ENCODE data around the gene FRZB. TPM values are rescaled to one million over a fixed set of nuclear protein-coding genes. Genes with fewer than 3 reads are reported as not detected.
A peak's percentile ranks its signal among the peaks of the same experiment; 100 is the strongest.
"Not testable (repeated sequence)": the region's sequence is repeated elsewhere in the genome, so short reads cannot be mapped to it uniquely, and the experiment has no call there.

Gene FRZB
- total RNA-seq, 6 experiments from 2014 or later: 0.06 to 0.17 (median 0.09) TPM; not detected in 3

DNA sequence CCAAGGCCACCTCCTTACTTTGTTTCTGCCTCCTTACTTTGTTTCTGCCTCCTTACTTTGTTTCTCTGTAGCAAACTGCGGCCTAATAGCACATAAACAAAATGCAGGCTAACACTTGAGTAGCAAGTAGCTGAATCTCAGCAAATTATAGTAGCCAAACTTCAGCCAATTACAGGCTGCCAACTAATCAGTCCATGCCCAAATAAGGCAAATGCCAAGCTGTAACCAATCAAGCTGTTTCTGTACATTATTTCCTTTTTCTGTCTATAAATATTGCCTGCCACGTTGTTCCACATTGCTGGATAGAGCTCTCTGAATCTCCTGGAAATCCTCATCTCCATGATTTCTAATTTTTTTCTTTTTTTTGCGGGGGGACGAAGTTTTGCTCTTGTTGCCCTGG is 28.7 kb upstream of the FRZB start:
- H3K4me3 Mint-ChIP-seq: no peak overlapping the region
- peaks cover 8% of the 10 kb centered on the region; the same call in 1 of the 2 replicates for H3K36me3 Mint-ChIP-seq (ENCODE audit: low read depth)
- H3K9me3 Mint-ChIP-seq: no peaks in the 10 kb centered on the region
- H3K27ac Mint-ChIP-seq: no peak overlapping the region
- DNase-seq: no peak
- H3K4me1 Mint-ChIP-seq (ENCODE audit: low read depth): peaks cover 34% of the 10 kb centered on the region
- H3K27me3 Mint-ChIP-seq (ENCODE audit: insufficient read depth): no peaks in the 10 kb centered on the region; the same call in 1 of the 2 replicates
- TF ChIP-seq, protein P1, sequence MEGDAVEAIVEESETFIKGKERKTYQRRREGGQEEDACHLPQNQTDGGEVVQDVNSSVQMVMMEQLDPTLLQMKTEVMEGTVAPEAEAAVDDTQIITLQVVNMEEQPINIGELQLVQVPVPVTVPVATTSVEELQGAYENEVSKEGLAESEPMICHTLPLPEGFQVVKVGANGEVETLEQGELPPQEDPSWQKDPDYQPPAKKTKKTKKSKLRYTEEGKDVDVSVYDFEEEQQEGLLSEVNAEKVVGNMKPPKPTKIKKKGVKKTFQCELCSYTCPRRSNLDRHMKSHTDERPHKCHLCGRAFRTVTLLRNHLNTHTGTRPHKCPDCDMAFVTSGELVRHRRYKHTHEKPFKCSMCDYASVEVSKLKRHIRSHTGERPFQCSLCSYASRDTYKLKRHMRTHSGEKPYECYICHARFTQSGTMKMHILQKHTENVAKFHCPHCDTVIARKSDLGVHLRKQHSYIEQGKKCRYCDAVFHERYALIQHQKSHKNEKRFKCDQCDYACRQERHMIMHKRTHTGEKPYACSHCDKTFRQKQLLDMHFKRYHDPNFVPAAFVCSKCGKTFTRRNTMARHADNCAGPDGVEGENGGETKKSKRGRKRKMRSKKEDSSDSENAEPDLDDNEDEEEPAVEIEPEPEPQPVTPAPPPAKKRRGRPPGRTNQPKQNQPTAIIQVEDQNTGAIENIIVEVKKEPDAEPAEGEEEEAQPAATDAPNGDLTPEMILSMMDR (IDR thresholded peaks at IDR 0.05): no peak

DNA sequence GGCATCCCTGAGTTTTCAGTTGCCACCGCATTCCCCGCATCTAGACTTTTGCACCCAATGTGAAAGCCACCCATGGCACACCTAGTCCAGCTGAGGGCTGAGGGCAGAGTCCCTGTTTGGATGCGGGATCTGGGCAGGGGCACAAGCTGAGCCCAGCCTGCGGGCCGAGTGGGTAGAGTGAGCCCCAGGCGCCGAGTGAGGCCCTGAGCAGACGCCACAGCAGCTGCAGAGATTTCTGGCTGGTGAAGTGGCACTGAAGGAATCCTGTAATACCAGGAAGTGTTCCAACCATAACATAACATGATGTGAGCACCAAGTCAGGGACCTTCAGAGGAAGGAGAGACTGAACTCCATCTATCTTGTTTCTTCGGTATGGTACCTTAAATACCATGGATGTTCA is 27.7 kb upstream of the FRZB start:
- Mint-ChIP-seq H3K9me3 (no peaks in the 10 kb centered on the region), H3K27ac (no peak overlapping the region), H3K4me1 (ENCODE audit: low read depth) (peaks cover 35% of the 10 kb centered on the region), H3K4me3 (no peak overlapping the region), H3K27me3 (ENCODE audit: insufficient read depth) (no peaks in the 10 kb centered on the region; the same call in 1 of the 2 replicates), H3K36me3 (ENCODE audit: low read depth) (peaks cover 8% of the 10 kb centered on the region; the same call in 1 of the 2 replicates)
- DNase-seq: no peak
- TF ChIP-seq, protein P1 (IDR thresholded peaks at IDR 0.05): no peak

DNA sequence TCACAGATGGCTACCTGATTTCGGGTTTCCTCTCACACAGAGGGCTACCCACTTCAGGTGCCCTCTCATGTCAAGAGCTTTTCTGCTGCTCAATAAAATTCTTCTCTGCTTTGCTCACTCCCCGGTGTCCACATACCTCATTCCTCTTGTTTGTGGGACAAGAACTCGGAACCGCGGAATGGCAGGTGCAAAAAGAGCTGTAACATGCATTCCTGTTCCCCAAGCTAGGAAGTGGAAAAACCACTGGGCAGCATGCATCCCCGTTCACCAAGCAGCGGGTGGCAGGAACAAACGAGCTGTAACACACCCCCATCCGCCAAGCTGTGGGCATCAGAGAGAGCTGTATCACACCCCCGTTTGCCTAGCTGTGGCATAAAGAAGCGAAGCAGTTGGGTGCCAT is 27.2 kb upstream of the FRZB start:
- Mint-ChIP-seq H3K36me3 (ENCODE audit: low read depth) (peaks cover 8% of the 10 kb centered on the region; the same call in 1 of the 2 replicates), H3K4me1 (ENCODE audit: low read depth) (peaks cover 35% of the 10 kb centered on the region), H3K27ac (no peak overlapping the region), H3K4me3 (no peak overlapping the region), H3K9me3 (no peaks in the 10 kb centered on the region), H3K27me3 (ENCODE audit: insufficient read depth) (no peaks in the 10 kb centered on the region; the same call in 1 of the 2 replicates)
- TF ChIP-seq, protein P1 (IDR thresholded peaks at IDR 0.05): no peak
- DNase-seq: no peak

DNA sequence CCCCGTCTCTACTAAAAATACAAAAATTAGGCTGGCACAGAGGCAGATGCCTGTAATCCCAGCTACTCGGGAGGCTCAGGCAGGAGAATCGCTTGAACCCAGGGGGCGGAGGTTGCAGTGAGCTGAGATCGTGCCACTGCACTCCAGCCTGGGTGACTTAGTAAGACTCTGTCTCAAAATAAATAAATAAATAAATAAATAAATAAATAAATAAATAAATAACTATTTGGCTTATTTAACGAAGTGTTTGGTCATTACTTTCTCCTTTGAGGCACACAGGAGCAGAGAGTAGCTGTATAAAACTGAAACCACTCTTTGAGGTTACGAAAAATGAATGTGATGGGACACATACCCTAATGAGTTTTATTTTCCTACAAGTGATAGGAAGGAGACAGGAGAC is 26.6 kb upstream of the FRZB start:
- not testable (repeated sequence) for H3K27me3 Mint-ChIP-seq (ENCODE audit: insufficient read depth); H3K4me3 Mint-ChIP-seq; DNase-seq; H3K36me3 Mint-ChIP-seq (ENCODE audit: low read depth); H3K27ac Mint-ChIP-seq; H3K9me3 Mint-ChIP-seq
- peaks cover 35% of the 10 kb centered on the region for H3K4me1 Mint-ChIP-seq (ENCODE audit: low read depth)

DNA sequence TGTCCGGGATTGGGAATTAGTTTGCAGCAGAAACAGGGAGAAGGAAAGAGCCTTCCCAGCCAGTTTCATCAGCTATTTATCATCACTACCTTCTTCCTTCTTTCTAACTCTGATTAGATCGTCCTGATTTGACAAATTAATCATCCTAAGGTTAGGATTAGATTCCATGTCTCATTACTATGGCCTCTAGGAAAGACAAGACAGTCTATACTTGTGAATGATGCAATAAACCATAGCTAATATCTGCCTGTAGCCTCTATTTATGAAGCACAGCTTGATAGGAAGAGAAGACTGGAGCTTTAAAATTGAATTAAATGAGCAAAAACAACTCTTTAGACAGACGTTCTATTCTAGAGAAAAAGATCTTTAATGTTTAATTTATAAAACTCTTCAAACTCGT is 25.2 kb upstream of the FRZB start:
- Mint-ChIP-seq H3K27ac (no peak overlapping the region), H3K9me3 (no peaks in the 10 kb centered on the region), H3K36me3 (ENCODE audit: low read depth) (peaks cover 8% of the 10 kb centered on the region; the same call in 1 of the 2 replicates), H3K4me1 (ENCODE audit: low read depth) (peaks cover 24% of the 10 kb centered on the region), H3K27me3 (ENCODE audit: insufficient read depth) (no peaks in the 10 kb centered on the region; the same call in none of the 2 replicates), H3K4me3 (no peak overlapping the region)
- TF ChIP-seq, protein P1 (IDR thresholded peaks at IDR 0.05): no peak
- DNase-seq: no peak

DNA sequence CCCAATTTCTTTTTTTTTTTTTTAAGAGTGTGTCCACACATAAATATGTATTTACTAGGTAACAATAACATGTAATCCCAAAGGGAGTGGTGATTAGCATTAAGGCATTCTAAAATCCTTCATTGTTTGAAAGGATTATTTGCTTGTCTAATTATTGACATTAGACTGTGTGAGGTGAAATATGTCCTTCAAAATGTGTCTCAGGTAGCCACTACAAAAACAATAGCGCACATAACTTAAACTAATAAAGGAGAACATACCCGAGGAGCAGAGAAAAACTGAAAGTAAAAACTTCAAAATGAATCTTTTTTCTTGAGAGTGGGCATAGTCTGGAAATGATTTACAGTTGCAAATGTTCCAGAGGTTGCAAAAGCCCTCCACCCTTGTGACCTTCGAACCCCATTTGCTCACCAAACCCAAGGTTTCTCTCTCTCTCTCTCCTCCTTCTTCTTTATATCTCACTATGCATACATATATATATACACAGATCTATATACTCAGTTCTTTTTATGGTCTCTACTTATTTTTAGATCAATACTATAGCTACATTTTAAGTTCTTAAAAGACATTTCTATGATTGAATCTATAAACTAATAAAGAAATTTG is 24.4 kb upstream of the FRZB start:
- H3K4me3 Mint-ChIP-seq: peak overlapping the region; percentile 22; the same call in 1 of the 2 replicates
- peaks cover 8% of the 10 kb centered on the region; the same call in 1 of the 2 replicates for H3K36me3 Mint-ChIP-seq (ENCODE audit: low read depth)
- no peak overlapping the region for H3K27ac Mint-ChIP-seq
- no peaks in the 10 kb centered on the region for H3K9me3 Mint-ChIP-seq
- peaks cover 23% of the 10 kb centered on the region for H3K4me1 Mint-ChIP-seq (ENCODE audit: low read depth)
- DNase-seq: no peak
- no peaks in the 10 kb centered on the region; the same call in none of the 2 replicates for H3K27me3 Mint-ChIP-seq (ENCODE audit: insufficient read depth)
- TF ChIP-seq, protein P1 (IDR thresholded peaks at IDR 0.05): no peak
